ENCODE results near the gene RPTOR. TPM values are rescaled to one million over a fixed set of nuclear protein-coding genes. Genes with fewer than 3 reads are reported as not detected.

Gene RPTOR
- total RNA-seq, 1 experiment from 2014 or later = 27.0 TPM

DNA sequence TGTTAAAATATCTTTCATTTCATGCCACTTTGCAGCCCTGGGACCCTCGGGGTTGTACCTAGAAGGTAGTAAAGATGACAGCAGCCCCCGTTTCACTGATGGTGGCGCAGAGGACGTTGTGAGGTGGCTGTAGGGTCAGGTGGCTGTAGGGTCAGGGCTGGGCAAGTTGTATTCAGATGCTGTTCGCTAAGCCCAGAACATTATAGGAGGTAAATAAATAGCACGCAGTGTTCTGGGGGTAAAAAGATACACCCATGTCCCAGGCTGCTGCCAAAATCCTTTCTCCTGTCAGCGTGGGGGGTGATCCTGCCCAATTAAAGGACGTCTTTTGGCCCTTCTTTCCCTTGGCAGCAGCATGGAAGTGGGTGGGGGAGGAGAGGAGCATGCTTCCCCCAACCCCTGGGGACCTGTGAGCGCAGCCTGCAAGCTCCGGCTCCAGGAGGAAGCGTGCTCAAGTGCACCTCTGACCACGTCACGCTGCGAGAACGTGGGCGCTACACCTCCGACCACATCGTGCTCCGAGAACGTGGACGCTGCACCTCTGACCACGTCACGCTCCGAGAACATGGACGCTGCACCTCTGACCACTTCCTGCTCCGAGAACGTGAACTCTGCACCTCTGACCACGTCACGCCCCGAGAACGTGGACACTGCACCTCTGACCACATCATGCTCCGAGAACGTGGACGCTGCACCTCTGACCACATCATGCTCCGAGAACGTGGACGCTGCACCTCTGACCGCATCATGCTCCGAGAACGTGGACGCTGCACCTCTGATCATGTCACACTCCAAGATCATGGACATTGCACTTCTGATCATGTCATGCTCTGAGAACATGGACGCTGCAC lies 182.1 kb downstream of the RPTOR start:
- H3K4me3 ChIP-seq = no peak overlapping the region
- H3K4me1 ChIP-seq (replicated peaks) = peaks cover 36% of the 10 kb centered on the region
- peak overlapping the region; percentile 82 for H3K27ac ChIP-seq
- no peaks in the 10 kb centered on the region for H3K27me3 ChIP-seq (replicated peaks)
- DNase-seq (ENCODE audit: low read depth in 1 of 2, low spot score in 2 of 2) = no peak
- H3K9me3 ChIP-seq (replicated peaks) = no peaks in the 10 kb centered on the region
- peaks cover 6% of the 10 kb centered on the region; the same call in 1 of the 2 replicates for H3K36me3 ChIP-seq

DNA sequence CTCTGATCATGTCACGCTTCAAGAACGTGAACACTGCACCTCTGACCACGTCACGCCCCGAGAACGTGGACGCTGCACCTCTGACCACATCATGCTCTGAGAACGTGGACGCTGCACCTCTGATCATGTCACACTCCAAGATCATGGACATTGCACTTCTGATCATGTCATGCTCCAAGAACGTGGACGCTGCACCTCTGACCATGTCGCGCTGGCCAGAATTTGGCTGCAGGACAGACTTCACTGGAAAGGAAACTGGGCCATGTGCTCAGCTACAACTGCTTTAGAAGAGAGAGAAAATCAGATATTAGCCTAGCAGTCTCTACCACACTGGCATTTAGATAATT lies 182.7 kb downstream of the RPTOR start:
- no peak overlapping the region for H3K27ac ChIP-seq
- peaks cover 6% of the 10 kb centered on the region; the same call in 1 of the 2 replicates for H3K36me3 ChIP-seq
- H3K4me3 ChIP-seq = no peak overlapping the region
- DNase-seq (ENCODE audit: low read depth in 1 of 2, low spot score in 2 of 2) = no peak
- peaks cover 36% of the 10 kb centered on the region for H3K4me1 ChIP-seq (replicated peaks)
- H3K9me3 ChIP-seq (replicated peaks) = no peaks in the 10 kb centered on the region
- H3K27me3 ChIP-seq (replicated peaks) = no peaks in the 10 kb centered on the region

DNA sequence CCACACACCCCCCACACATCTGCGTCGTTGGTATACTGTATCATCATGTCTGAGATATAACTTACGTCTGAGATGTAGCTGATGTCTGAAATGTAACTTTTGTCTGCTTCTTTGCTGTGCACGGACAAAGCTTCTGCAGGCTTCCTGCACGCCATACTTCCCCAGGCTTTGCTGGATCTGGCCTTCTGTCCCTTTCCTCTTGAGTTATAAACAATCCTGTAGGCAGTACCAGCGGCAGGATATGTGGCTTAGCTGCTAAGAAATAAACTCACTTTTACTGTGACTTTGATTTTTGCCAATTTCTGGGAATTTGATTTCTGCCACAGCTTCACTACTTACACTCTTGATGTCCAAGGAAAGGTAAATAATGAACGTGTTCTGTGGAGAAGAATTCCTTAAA lies 184.4 kb downstream of the RPTOR start:
- H3K27ac ChIP-seq = no peak overlapping the region
- peaks cover 31% of the 10 kb centered on the region for H3K4me1 ChIP-seq (replicated peaks)
- no peak for DNase-seq (ENCODE audit: low read depth in 1 of 2, low spot score in 2 of 2)
- H3K4me3 ChIP-seq = no peak overlapping the region
- peaks cover 6% of the 10 kb centered on the region; the same call in 1 of the 2 replicates for H3K36me3 ChIP-seq
- H3K9me3 ChIP-seq (replicated peaks) = no peaks in the 10 kb centered on the region
- H3K27me3 ChIP-seq (replicated peaks) = no peaks in the 10 kb centered on the region

DNA sequence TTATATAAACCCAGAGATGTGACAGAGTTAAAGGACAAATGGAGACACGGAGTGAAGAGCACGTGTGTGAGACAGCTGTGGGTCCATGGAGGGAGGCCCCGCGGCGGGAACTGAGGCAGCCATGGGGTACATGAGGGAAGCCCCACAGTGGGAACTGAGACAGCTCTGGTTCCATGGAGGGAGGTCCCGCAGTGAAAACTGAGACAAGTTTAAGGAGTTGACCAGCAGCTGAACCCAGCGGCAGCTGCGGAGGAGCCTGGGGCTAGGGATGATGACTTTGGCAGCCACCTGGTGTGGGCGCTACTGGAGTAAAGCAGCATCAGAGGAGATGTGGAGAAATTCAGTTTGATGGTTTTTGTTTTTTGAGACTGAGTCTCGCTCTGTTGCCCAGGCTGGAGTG lies 185.1 kb downstream of the RPTOR start:
- Histone ChIP-seq H3K4me1 (replicated peaks) (peaks cover 23% of the 10 kb centered on the region), H3K9me3 (replicated peaks) (no peaks in the 10 kb centered on the region), H3K27ac (no peak overlapping the region), H3K27me3 (replicated peaks) (no peaks in the 10 kb centered on the region), H3K4me3 (no peak overlapping the region), H3K36me3 (peaks cover 10% of the 10 kb centered on the region; the same call in 1 of the 2 replicates)
- DNase-seq (ENCODE audit: low read depth in 1 of 2, low spot score in 2 of 2) = no peak

DNA sequence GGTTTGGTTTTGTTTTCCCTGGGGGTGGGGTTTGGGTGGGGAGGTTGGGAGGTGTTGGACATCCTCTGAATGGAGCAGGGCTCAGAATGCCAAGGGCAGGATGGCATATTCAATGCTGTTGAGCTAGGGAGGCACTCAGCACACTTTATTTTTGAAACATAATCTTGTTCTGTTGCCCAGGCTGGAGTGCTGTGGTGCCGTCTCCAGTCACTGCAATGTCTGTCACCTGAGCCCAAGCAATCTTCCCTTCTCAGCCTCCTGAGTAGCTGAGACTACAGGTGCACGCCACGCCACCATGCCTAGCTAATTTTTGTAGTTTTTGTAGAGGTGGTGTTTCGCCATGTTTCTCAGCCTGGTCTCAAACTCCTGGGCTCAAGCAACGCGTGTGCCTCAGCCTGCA lies 186.1 kb downstream of the RPTOR start:
- DNase-seq (ENCODE audit: low read depth in 1 of 2, low spot score in 2 of 2) = no peak
- Histone ChIP-seq H3K27ac (no peak overlapping the region), H3K4me1 (replicated peaks) (peaks cover 14% of the 10 kb centered on the region), H3K4me3 (no peak overlapping the region), H3K27me3 (replicated peaks) (no peaks in the 10 kb centered on the region), H3K9me3 (replicated peaks) (no peaks in the 10 kb centered on the region), H3K36me3 (peaks cover 11% of the 10 kb centered on the region; the same call in 1 of the 2 replicates)

DNA sequence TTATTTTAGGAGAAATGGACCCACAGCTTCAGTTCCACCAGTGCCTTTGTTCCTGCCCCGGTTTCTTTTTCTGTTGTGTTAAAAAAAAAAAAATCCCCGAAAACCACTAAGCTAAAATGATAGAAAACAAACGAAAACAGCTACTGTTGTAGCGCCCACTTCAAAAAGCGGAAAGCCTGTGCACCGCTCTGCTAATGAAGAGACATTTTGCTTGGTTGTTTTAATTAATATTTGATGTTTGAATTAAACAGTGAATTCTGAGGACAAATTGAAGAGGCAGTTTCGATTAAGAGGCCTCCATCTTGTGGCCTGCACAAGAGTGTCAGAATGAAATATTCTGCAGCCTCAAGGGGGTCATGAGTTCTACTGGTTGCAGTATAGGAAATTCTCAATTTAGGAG lies 186.7 kb downstream of the RPTOR start:
- no peak for DNase-seq (ENCODE audit: low read depth in 1 of 2, low spot score in 2 of 2)
- no peak overlapping the region for H3K27ac ChIP-seq
- peaks cover 6% of the 10 kb centered on the region; the same call in 1 of the 2 replicates for H3K36me3 ChIP-seq
- peaks cover 8% of the 10 kb centered on the region for H3K4me1 ChIP-seq (replicated peaks)
- no peaks in the 10 kb centered on the region for H3K9me3 ChIP-seq (replicated peaks)
- H3K4me3 ChIP-seq = no peak overlapping the region
- no peaks in the 10 kb centered on the region for H3K27me3 ChIP-seq (replicated peaks)

DNA sequence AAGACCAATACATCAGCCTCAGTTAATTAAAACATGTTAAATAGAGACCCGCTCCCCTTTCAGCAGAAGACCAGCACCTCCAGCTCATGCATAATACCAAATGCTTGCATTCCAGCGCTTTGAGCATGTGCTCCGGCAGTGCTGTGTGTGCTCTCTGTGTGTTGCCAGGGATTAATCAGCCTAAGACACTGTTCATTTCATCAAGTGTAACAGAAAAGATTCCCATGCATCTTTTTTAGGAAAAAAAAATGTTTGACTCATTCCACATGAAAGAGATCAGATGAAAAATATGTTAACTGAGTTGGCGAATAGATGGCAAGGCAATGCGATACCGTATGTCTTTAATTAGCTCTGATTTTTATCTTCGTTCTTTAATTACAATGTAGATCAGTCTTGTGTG lies 187.6 kb downstream of the RPTOR start:
- 0 out of 2 replicates have a peak, but pooled peaks cover 3% of the 10 kb centered on the region for H3K4me1 ChIP-seq (replicated peaks)
- no peak overlapping the region for H3K27ac ChIP-seq
- H3K27me3 ChIP-seq (replicated peaks) = no peaks in the 10 kb centered on the region
- DNase-seq (ENCODE audit: low read depth in 1 of 2, low spot score in 2 of 2) = no peak
- H3K9me3 ChIP-seq (replicated peaks) = no peaks in the 10 kb centered on the region
- peaks cover 5% of the 10 kb centered on the region; the same call in 1 of the 2 replicates for H3K36me3 ChIP-seq
- no peak overlapping the region for H3K4me3 ChIP-seq

DNA sequence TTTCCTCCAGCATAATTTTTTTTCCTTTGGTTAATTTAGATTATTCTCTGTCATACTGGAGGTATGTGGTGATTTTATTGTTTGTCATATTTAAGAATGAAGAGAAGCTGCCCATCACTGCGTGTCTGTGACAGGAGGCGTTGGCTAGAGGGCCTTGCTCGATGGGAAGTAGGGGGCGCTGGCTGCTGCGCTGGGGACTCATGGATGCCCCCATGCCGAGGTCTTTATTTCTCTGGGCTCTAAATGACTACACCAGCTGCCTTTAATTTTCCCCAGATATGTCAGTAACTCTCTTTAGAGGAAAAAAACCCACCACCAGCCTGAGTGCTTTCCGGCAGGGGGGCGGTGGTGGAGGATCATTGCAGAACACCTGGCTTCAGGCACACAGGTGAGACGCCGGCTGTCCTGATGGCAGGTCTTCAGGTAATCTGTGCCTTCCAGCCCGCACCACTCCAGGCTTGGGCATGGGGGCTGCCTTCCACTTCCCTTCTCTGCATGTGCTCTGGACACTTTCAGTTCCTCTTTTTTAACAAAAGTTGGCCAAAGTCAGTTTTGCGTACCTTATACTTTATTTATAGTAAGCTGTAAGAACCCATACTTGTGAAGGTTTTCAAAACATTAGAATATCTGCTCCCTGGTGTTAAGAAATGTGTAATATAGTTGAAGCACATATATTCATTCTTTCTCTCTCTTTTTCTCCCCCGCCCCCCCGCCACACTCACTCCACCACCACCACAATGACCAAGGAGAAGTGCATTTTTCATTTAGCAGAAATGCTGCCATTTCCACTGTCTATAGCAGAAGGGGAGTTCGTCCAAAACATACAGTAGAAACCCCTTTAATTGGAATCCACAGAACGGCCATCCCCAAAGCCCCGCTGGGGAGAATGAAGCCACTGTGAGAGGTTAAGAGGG lies 192.7 kb downstream of the RPTOR start:
- Histone ChIP-seq H3K27ac (no peak overlapping the region), H3K9me3 (replicated peaks) (no peaks in the 10 kb centered on the region), H3K36me3 (peaks cover 23% of the 10 kb centered on the region), H3K4me1 (replicated peaks) (peaks cover 5% of the 10 kb centered on the region), H3K27me3 (replicated peaks) (no peaks in the 10 kb centered on the region), H3K4me3 (no peak overlapping the region)
- DNase-seq (ENCODE audit: low read depth in 1 of 2, low spot score in 2 of 2) = no peak

DNA sequence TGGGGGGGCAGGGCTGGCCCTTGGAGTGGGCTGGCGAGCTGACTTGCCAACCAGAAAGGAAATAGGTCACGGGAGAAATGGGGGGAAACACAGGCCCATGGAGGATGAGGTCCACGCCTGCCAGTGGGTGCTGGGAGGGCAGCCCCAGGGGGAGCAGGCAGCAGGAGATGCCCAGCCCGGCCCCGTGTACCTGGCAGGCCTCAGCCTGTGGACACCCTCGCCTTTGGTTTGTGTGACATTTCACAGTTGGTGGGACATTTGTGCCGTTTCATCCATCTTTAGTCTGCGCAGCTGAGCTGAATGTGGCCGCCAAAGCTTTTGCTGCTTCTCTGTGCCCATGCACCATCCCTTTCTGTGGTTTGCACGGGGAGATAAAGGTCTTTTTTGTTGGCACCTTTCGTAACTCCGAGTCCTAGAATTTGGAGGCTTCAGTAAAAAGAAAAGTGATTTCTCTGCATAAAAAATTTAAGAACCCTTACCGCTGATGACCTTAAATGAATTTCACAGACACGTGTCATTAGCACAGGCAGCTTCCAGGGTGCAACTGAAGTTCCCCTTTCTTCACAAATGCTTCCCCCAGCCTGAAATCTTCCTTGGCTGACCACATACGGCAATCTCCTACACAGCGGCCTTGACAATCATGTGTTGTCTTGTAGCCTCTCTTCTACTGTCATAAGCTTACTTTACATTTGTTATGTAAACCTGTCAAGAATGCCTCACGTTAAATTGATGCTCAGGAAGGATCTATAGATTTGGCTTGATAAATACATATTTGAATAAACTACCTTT lies 193.6 kb downstream of the RPTOR start:
- Histone ChIP-seq H3K27ac (no peak overlapping the region), H3K4me1 (replicated peaks) (peaks cover 5% of the 10 kb centered on the region), H3K9me3 (replicated peaks) (no peaks in the 10 kb centered on the region), H3K36me3 (peaks cover 31% of the 10 kb centered on the region), H3K4me3 (no peak overlapping the region), H3K27me3 (replicated peaks) (no peaks in the 10 kb centered on the region)
- no peak for DNase-seq (ENCODE audit: low read depth in 1 of 2, low spot score in 2 of 2)

DNA sequence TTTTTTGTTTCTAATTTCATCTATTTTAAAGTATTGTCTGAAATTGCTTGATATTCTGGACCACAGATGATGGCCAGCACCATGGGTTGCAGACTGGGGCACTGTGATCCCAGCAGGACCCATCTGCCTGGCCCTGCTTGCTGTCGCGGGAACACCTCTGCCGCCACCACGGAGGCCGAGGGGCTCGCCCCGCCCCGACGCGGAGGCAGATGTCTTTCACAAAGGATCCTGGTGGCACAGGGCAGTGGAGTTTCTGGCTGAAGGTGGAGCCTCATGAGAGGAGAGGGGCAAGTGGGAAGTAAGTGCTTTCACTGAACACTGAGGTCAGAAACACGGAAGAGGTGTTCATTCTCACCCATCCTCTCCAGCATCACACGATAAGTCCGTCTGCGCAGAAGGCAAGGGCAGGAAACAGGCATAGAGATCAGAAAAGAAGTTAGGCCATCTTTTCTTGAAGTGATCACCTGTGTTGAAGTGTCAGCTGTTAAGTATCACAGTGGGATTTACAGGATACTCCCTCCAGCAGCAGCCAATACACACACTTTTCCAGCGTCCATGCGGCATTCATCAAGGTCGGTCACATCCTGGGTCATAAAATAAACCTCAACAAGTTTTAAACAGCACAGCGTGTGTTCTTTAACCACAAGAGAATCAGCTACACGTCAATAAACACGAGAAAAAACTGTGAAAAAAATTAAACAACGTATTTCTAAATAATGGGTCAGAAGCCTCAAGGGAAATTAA lies 194.5 kb downstream of the RPTOR start:
- H3K4me1 ChIP-seq (replicated peaks) = peaks cover 5% of the 10 kb centered on the region
- no peak for DNase-seq (ENCODE audit: low read depth in 1 of 2, low spot score in 2 of 2)
- H3K9me3 ChIP-seq (replicated peaks) = no peaks in the 10 kb centered on the region
- H3K4me3 ChIP-seq = no peak overlapping the region
- peaks cover 31% of the 10 kb centered on the region for H3K36me3 ChIP-seq
- H3K27me3 ChIP-seq (replicated peaks) = no peaks in the 10 kb centered on the region
- H3K27ac ChIP-seq = no peak overlapping the region

DNA sequence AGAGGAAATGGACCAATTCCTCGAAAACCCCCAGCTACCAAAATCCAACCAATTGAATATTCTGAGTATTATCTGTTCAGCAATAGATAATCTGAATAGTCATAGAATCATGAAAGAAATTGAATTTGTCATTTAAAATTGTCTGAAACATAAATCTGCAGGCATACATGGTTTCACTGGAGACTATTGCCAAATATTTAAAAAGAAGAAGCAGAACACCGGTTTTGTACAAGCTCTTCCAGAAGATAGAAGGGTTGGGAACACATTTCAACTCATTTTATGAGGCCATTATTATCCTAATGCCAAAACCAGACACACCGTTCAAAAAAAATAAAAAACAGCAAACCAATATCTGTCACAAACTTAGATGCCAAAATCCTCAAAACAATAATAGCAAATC lies 195.5 kb downstream of the RPTOR start:
- H3K4me1 ChIP-seq (replicated peaks) = peaks cover 5% of the 10 kb centered on the region

DNA sequence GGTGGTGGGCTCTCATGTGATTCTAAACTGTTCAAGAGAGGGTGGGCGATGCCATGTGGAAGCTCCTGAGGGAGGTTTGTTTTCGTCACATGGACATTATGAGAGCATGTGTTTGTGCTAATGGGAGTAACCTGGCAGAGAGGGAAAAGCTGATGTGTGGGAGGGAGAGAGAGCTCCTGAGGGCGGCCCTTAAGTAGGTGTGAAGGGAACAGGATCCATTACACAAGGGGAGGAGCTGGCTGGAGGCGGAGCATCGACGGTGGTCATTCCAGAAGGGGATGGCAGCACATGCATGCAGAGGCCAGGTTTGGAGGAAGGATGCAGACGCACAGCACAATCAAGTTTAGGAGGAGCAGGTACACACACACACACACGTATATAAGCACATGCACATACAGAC lies 197.5 kb downstream of the RPTOR start:
- Histone ChIP-seq H3K4me1 (replicated peaks) (peaks cover 5% of the 10 kb centered on the region), H3K4me3 (no peak overlapping the region), H3K27ac (no peak overlapping the region), H3K36me3 (peaks cover 25% of the 10 kb centered on the region), H3K27me3 (replicated peaks) (no peaks in the 10 kb centered on the region), H3K9me3 (replicated peaks) (no peaks in the 10 kb centered on the region)
- DNase-seq (ENCODE audit: low read depth in 1 of 2, low spot score in 2 of 2) = no peak

More for the DNA sequence above, 195.5 kb downstream of the RPTOR start:
- H3K4me3 ChIP-seq = no peak overlapping the region
- H3K27ac ChIP-seq = no peak overlapping the region
- H3K36me3 ChIP-seq = peaks cover 25% of the 10 kb centered on the region
- no peaks in the 10 kb centered on the region for H3K9me3 ChIP-seq (replicated peaks)
- H3K27me3 ChIP-seq (replicated peaks) = no peaks in the 10 kb centered on the region
- DNase-seq (ENCODE audit: low read depth in 1 of 2, low spot score in 2 of 2) = no peak

Measured in SJSA1 (cell line).